GM19463 (cell line): Measurements from ENCODE around the gene AFF1.

ENCODE experiments used
- ATAC-seq: cut with Tn5 transposase; IDR thresholded peaks from one replicate; pipeline ENCODE4 v1.9.1; 2021; ENCODE audit warnings: mild to moderate bottlenecking, moderate library complexity; ENCODE audit not compliant: unreplicated experiment

The AFF1 gene

DNA sequence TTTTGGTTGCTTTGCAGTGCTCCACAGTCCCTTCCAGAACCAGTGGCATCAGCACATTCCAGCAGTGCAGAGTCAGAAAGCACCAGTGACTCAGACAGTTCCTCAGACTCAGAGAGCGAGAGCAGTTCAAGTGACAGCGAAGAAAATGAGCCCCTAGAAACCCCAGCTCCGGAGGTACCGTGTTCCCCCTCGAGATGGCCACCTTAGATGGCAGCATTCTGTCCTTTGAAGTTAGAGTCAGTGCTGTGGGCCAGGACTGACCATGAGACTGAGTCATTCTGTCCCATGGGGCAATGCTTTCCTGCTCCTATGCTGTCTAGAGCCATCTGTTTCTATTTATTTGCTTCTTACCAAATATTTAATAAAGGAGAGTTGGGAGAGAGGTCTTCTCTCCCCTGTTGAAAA lies 173.3 kb downstream of the AFF1 start:
- ATAC-seq, result no peak

DNA sequence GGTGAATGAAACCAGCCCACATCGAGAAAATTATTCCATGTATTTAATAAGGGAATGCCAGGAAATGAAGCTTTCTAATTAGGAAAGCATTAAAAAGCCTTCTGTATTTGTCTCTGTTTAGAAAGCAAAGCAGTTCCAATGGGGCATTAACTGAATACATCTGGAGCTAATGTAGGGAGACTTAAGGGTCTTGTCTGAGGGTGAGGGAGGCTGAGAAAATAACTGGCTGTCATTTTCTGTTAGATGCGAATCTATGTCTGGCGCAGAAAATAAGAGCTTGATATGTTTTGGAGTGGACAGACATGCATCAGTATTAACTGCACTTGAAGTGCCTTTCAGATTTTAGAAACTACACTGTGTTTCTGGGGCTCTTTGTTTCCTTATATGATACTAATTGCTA lies 174.3 kb downstream of the AFF1 start:
- no peak for ATAC-seq

DNA sequence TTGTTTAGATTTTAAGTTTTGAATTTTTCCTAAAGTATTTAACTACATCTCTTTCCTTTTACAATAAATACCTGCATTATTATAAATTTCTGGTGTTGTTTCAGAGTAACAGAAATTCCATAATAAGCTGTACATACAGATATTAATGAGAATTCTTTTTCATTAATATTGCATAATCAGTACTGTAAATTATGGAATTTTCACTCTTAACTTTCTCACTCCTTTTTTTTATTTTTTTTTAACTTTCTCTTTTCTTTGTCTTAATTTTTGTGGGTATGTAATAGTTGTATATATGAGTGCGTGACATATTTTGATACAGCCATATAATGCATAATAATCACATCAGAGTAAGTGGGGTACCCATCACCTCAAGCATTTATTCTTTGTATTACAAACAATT lies 175.1 kb downstream of the AFF1 start:
- no peak for ATAC-seq

DNA sequence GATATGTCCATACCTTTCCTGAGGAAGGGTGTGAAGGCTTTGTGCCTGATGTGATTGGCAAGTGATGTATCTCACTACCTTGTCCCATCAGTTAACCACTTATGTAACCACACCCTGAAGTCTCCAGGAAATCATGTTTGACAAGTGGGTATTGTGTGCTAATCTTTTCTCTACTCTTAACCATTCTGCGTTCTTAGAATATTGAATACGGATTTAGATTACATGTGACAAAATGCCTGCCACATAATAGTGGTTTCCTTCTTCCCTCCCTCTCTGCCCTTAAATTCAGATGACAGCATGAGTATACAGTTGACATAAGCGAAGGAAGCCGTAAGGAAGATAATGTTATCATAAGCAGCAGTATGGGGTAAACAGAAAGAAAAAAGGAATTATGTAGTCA lies 177.3 kb downstream of the AFF1 start:
- ATAC-seq, result no peak

DNA sequence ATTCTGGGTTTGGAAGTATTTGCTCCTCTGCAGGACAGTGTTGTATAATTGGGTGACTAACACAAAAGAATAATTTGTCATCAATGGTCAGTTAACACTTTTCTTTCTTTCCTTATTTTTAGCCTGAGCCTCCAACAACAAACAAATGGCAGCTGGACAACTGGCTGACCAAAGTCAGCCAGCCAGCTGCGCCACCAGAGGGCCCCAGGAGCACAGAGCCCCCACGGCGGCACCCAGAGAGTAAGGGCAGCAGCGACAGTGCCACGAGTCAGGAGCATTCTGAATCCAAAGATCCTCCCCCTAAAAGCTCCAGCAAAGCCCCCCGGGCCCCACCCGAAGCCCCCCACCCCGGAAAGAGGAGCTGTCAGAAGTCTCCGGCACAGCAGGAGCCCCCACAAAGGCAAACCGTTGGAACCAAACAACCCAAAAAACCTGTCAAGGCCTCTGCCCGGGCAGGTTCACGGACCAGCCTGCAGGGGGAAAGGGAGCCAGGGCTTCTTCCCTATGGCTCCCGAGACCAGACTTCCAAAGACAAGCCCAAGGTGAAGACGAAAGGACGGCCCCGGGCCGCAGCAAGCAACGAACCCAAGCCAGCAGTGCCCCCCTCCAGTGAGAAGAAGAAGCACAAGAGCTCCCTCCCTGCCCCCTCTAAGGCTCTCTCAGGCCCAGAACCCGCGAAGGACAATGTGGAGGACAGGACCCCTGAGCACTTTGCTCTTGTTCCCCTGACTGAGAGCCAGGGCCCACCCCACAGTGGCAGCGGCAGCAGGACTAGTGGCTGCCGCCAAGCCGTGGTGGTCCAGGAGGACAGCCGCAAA lies 179.6 kb downstream of the AFF1 start:
- no peak for ATAC-seq

DNA sequence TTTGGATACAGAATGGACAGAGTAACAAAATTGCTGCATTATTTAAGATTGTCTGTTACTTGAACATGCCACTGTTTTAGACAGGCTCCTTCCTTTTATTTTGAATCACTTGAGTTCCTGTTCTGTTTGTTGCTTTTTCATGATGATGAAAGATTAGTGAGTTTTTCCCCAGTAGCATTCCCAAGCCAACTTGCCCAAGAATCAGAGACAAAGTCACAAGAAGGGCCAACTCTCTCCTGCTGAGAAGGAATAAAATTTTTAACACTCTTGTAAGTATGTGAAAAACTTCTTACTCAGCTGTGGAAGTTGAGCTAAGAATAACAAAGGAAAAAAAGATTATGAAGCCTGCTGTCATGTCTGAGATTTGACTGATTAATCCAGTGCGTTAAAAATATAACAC lies 181.4 kb downstream of the AFF1 start:
- no peak for ATAC-seq

DNA sequence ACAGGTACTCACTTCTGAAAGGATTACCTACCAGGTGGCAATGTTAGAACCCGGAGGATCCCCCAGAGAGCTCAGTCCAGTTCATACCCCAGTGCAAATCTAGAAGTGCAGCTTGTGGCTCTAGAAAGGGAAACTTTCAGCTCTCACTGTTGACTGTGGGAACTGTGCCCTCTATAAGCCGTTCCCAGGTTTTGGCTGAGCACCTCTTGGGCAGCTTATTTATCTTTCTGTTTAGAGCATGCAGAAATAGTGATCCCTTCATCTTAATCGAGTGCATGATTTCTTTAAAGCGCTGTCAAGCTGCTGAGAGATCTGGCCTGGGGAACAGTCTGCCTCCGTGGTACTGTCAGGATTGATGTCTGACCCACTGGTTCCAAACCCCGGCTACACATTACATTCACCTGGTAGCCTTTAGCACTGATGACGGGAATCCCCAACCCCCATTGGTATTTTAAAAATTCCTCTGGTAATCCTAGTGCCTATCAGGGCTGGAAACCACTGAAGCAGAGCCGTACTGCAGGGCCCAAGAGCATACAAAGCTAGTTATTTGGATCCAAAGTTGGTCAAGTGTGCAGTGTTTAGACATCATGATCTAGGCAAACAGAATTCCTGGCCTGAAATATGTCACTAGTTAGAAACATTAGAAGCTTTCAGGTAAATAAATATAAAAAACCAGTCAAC lies 182.4 kb downstream of the AFF1 start:
- no peak for ATAC-seq

DNA sequence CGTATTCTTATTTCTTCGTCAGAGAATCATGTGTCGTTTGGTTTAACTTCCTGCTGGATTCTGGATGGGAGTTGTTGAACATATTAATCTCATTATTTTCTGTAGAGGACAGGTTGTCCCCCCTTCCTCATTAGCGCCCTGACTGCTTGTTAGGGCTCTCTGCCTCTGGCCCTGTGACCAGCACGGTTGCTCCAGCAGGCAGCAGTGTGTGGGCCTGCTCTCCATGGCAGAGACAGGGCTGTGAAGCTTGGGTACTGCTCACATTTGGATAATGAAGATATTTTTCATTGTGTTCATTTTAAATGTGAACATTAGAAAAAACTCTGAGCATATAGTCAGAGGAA lies 182.9 kb downstream of the AFF1 start:
- ATAC-seq, result no peak

DNA sequence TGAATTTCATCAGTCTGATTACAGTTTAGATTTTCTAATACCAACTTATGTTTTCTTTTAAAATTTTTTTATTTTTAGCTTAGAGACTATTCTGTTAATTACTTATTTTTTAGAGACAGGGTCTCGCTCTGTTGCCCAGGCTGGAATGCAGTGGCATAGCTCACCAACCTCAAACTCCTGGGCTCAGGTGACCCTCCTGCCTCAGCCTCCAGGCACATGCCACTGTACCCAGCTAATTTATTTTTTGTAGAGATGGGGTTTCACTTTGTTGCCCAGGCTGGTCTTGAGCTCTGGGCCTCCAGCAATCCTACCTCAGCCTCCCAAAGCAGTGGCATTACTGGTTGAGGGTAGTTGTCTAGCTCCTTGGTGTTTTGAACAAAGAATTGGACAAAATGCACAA lies 183.6 kb downstream of the AFF1 start:
- no peak for ATAC-seq

DNA sequence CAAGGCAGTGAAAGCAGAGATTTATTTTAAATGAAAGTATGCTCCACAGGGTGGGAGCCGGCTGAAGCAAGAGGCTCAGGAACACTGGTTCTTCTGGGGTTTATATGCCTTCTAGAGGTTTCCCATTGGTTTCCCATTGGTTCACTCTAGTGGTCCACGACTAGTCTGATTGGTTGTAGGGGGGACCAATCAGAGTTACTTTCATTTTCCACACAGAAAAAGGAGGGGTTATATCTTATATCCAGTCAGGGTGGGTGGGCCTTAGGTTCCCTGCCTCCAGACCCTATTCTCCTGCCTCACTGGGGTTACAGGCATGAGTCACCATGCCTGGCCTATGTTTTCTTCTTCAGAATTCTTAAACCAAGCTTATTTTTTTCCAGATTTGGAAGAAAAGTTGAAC lies 184.0 kb downstream of the AFF1 start:
- ATAC-seq, result no peak

DNA sequence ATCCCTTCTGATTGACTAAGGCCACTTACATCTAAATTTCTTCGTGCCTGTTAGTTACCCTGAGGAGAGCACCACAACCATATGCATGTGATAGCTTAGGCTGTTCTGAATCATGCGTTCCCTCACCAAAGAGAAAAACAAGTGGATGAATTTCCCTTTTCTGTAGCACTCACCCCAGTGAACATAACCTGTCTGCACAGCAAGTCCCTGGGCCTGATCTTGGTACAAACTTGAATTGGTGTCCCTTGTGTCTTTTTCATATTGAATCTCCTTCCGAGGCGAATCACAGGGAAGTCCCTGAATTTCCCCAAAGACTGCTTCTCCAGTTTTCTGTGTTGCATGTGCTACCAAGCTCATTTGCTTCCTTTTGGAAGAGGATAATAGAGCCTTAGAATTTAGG lies 185.2 kb downstream of the AFF1 start:
- ATAC-seq, result no peak

DNA sequence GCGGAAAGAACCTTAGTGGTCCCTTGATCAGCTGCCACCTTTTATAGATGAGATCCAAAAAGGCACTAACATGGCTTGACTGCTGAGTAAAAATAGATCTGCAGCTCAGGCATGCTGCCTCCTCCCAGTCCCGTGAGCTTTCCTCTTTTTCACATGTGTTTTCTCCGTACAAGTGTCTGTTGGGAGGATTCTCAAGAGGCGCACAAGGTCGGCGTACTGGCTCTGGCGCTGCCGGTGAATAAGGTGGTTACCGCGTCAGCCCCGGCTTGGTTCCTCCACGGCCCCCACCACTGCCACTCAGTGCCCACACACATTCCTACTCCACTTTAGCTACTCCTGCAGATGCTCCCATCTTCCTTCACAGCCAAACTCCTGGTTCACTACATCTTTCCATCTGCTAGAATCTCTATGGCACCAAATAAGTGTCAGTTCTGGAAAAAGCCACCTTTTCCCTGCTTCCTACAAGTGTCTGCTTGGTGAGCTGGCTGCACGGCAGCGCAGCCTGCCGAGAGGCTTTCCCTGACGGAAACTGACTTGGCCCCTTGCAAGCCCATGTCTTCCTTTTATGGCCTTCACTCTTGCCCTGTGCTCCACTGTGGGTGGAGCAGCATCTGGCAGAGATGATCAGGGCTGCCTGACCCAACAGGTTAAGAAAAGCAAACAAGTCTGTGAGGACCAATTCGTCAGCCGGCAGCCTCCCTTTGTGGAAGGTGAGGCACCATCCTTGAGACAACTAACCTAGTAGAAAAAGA lies 185.8 kb downstream of the AFF1 start:
- ATAC-seq, result no peak

DNA sequence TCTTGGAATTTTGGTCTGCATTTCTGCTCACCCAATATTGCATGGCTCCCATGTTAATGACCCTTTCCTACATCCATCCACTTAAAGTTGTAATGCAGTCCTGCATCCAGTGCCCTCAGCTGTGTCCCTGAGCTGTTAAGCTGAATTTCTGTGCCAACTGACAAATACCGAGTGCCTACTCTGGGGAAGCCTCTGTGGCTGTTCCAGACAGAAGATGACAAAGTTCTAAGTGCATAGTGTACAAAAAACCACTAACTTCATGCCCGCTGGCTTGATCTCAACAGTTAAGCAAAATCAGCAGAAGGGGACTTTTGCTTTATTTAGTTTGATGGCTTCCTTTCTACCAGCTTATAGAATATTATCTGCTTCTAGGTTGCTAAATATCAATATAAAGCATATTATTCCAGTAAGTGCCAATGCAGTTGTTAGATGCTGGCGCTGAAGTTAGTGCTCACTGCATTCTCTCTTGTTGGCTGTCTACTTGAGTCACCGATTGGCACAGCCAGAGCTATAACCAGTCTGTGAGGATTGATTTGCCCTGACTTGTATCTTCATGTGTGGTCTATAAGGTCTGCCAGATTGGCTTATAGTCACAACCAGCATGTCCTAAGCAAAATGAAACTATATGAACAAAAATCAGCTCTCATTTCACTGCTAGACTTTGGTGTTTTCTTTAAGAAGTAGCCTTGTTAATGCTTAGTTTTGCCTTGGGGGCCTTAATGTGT lies 186.7 kb downstream of the AFF1 start:
- ATAC-seq, result no peak

DNA sequence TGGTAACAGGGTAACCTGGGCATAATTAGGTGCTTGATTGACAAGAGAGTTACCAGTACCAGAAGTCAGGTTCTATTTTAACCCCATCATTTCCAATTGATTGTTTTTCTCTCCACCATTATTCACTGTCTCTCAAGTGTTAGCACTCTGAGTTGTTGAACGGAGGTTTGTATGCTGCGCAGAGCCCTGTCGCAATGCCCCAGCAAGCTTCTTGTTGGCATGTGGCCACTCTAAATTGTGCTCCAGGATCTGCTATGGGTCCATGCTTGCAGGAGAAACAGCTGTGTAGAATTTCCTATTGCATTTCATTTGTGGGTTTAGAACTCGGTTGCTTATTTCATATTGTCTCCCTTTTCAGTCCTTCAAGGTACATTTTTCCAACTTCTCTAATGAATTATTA lies 187.4 kb downstream of the AFF1 start:
- no peak for ATAC-seq

DNA sequence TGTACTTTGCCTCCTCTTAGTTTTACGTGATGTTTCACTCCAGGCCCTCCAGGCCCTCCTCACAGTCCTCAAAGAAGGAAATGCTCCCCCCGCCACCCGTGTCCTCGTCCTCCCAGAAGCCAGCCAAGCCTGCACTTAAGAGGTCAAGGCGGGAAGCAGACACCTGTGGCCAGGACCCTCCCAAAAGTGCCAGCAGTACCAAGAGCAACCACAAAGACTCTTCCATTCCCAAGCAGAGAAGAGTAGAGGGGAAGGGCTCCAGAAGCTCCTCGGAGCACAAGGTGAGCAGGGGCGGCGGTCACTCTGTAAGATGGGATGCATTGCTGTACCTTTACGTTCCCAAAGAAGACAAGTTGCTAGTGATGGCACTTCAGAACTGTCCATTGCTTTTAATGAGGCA lies 191.2 kb downstream of the AFF1 start:
- ATAC-seq, result no peak

DNA sequence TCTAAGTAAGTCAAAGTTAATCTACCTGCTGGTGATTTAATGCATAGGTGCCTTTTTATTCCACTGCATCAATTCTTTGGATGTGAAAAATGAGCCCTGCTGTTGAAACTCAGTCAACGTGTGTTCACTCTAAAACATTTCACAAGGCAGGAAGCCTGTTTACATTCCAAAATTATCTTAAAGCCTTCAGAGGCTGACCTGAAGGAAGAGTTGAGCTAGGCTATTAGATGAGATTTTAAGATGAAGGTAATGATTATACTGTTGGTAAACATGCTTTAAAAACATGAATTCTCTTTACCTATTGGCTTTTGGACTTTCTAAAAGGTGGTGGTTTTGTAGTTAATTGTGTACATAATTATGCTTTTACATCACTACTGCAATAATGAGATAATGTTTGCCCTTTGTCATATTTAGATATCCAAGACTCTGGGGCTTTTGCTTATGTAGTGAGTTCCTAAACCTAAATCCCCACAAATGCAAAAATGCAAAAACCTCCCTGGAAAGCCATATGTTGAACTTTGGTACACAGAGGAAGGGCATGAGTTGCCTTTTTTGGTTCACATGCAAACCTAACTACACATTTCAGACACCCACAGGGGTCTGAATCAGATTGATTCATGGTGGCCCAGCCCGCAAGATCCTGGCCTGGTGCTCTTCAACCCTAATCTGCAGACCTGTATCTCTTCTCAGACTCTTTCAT lies 193.3 kb downstream of the AFF1 start:
- ATAC-seq, result no peak

DNA sequence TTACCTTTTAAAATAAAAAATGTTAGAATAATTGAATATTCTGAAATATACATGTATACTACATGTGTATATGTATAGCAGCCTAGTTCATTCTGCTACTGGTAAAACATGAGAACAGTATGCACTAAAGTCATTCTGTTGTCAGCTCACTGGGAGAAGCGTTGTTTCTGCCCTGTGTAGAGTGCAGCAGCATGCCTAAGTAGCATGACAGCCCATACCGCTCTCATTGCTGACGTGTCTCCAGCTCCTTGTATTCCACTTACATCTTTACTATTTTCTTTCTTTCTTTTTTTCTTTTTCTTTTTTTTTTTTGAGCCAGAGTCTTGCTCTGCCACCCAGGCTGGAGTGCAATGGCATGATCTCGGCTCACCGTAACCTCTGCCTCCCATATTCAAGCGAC lies 194.9 kb downstream of the AFF1 start:
- no peak for ATAC-seq

DNA sequence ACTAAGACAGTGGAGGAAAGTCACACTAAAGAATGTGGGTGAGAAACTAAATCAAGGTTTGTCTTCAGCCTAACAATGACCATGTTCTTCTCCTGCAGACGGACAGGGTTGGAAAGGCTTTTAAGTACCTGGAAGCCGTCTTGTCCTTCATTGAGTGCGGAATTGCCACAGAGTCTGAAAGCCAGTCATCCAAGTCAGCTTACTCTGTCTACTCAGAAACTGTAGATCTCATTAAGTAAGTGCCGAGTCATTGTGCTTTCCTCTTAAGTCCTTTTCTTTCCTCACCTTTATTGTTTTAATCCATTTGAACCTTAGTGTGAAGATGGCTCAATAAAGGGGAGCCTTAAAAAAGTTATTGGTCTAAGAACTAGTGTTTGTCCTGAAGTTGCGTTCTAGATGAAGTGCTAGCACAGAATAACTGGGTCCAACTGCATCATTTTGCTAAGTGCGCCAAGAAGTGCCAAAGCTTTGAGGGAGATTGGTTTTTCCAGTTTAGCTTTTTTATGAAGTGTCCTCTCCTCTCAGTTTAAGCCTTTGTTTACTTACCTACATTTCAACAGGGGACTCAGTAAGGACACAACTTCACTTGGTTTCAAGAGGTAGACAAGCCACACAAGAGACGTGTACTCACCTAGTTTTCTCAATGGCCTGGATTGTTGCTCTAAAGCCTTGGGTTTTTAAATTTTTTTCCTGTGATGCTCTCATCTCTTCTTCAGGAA lies 196.3 kb downstream of the AFF1 start:
- ATAC-seq, result no peak

DNA sequence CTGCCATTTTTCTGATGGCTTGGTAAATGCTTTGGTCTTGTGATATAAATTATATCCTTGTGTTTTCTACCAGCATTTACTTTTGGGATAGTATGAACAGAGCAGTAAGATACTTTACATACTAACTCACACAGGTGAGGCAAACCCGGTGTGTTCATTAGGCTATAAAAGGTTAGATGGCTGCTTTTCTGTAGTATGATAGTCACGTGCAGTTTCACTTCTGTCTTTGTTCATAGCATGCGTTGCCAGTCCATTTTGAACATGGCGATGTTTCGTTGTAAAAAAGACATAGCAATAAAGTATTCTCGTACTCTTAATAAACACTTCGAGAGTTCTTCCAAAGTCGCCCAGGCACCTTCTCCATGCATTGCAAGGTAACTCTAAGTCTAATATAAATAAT lies 197.2 kb downstream of the AFF1 start:
- ATAC-seq, result no peak

DNA sequence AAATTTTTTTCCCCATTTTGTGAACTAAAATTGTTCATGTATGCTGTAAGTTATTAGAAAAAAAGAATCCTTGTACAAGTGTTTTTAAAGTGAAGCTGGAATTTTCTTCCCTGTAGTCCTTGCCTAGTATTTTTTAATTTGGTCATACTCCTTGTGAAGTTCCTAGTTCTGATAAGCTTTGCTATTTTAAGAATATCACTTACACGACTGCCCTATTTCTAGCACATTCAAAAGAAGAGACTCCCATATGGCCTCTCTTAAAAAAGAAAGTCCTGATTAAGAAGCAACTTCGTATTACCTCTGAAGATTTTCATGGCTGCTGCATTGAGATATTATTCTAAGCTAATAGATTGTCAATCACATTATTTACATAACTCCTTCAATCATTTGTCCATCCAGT lies 198.4 kb downstream of the AFF1 start:
- no peak for ATAC-seq
